ENCODE data around the gene VEPH1. TPM values are rescaled to one million over a fixed set of nuclear protein-coding genes. Genes with fewer than 3 reads are reported as not detected.

Gene VEPH1
- total RNA-seq, 1 experiment from 2014 or later, result 0.32 TPM

DNA sequence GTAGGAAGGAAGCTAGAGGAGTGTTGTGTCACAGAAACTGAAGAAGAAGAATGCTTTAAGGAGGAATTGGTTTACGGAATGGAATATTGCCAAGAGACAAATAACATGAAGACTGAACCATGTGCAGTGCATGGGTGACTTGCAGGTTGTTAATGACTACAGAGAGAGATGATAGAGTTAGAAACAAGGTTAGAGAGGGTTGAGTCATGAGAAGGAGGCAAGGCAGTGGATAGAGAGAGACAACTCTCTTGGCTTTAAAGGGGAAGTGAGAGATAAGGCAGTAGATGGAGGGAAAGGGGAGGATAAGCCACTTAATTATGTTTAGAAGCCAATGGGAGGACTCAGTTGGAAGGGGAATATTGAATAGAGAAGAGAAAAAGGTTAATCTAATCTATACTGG is 224.0 kb downstream of the VEPH1 start:
- no peak for DNase-seq (ENCODE audit: low spot score)
- Histone ChIP-seq H3K4me1 (ENCODE audit: insufficient read depth, low read length, poor library complexity, severe bottlenecking) (peaks cover 28% of the 10 kb centered on the region), H3K27me3 (replicated peaks; ENCODE audit: insufficient read depth, low read depth, low read length, poor library complexity) (no peaks in the 10 kb centered on the region), H3K9me3 (ENCODE audit: low read depth, low read length, poor library complexity, severe bottlenecking) (no peaks in the 10 kb centered on the region), H3K4me3 (ENCODE audit: low read depth, low read length, poor library complexity, severe bottlenecking) (no peak overlapping the region), H3K36me3 (ENCODE audit: insufficient read depth, low read length, poor library complexity, severe bottlenecking) (no peaks in the 10 kb centered on the region), H3K27ac (ENCODE audit: low read depth, low read length, poor library complexity, severe bottlenecking) (no peak overlapping the region)
- TF ChIP-seq EZH2 (IDR thresholded peaks at IDR 0.05; ENCODE audit: borderline replicate concordance, low read depth, low read length, poor library complexity, severe bottlenecking), result no peak
- TF ChIP-seq, protein P1, sequence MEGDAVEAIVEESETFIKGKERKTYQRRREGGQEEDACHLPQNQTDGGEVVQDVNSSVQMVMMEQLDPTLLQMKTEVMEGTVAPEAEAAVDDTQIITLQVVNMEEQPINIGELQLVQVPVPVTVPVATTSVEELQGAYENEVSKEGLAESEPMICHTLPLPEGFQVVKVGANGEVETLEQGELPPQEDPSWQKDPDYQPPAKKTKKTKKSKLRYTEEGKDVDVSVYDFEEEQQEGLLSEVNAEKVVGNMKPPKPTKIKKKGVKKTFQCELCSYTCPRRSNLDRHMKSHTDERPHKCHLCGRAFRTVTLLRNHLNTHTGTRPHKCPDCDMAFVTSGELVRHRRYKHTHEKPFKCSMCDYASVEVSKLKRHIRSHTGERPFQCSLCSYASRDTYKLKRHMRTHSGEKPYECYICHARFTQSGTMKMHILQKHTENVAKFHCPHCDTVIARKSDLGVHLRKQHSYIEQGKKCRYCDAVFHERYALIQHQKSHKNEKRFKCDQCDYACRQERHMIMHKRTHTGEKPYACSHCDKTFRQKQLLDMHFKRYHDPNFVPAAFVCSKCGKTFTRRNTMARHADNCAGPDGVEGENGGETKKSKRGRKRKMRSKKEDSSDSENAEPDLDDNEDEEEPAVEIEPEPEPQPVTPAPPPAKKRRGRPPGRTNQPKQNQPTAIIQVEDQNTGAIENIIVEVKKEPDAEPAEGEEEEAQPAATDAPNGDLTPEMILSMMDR (conservative IDR thresholded peaks at IDR 0.05; ENCODE audit: low read depth, low read length), result no peak
- ChIA-PET POLR2A (ENCODE audit: low non-redundant PET) (no interaction called here), CTCF (no interaction called here)
- intact Hi-C loops (cut with micrococcal nuclease; ENCODE audit: unreplicated experiment), result no loop called here
- BruUV-seq (replicated peaks), result no TSS peak

- no TSS peak for BruUV-seq (replicated peaks)
- no peak for TF ChIP-seq EZH2 (IDR thresholded peaks at IDR 0.05; ENCODE audit: borderline replicate concordance, low read depth, low read length, poor library complexity, severe bottlenecking)
- TF ChIP-seq, protein P1 (conservative IDR thresholded peaks at IDR 0.05; ENCODE audit: low read depth, low read length), result no peak
- Histone ChIP-seq H3K9me3 (ENCODE audit: low read depth, low read length, poor library complexity, severe bottlenecking) (no peaks in the 10 kb centered on the region), H3K27me3 (replicated peaks; ENCODE audit: insufficient read depth, low read depth, low read length, poor library complexity) (no peaks in the 10 kb centered on the region), H3K4me3 (ENCODE audit: low read depth, low read length, poor library complexity, severe bottlenecking) (no peak overlapping the region), H3K36me3 (ENCODE audit: insufficient read depth, low read length, poor library complexity, severe bottlenecking) (no peaks in the 10 kb centered on the region), H3K4me1 (ENCODE audit: insufficient read depth, low read length, poor library complexity, severe bottlenecking) (peaks cover 8% of the 10 kb centered on the region), H3K27ac (ENCODE audit: low read depth, low read length, poor library complexity, severe bottlenecking) (no peak overlapping the region)
- POLR2A ChIA-PET (ENCODE audit: low non-redundant PET), result interaction anchor here (0.7 kb wide), 1 partner anchor 116 kb away, joined by 4 read pairs; no protein-coding TSS in a partner anchor
- CTCF ChIA-PET, result interaction anchor here (0.7 kb wide), 1 partner anchor 19 kb away, joined by 4 read pairs; no protein-coding TSS in a partner anchor
- DNase-seq (ENCODE audit: low spot score), result no peak
- intact Hi-C loops (cut with micrococcal nuclease; ENCODE audit: unreplicated experiment), result no loop called here
Observed at GRCh38 chr3:157276801-157277200, 226.4 kb downstream of the VEPH1 start.

GRCh38 chr3:157275832-157276231 is 227.4 kb downstream of the VEPH1 start:
- H3K4me3 ChIP-seq (ENCODE audit: low read depth, low read length, poor library complexity, severe bottlenecking), result no peak overlapping the region
- no peaks in the 10 kb centered on the region for H3K9me3 ChIP-seq (ENCODE audit: low read depth, low read length, poor library complexity, severe bottlenecking)
- no peak overlapping the region for H3K27ac ChIP-seq (ENCODE audit: low read depth, low read length, poor library complexity, severe bottlenecking)
- intact Hi-C loops (cut with micrococcal nuclease; ENCODE audit: unreplicated experiment), result no loop called here
- no TSS peak for BruUV-seq (replicated peaks)
- H3K27me3 ChIP-seq (replicated peaks; ENCODE audit: insufficient read depth, low read depth, low read length, poor library complexity), result no peaks in the 10 kb centered on the region
- ChIA-PET POLR2A (ENCODE audit: low non-redundant PET) (interaction anchor here (0.7 kb wide), 1 partner anchor 115 kb away, joined by 4 read pairs; no protein-coding TSS in a partner anchor), CTCF (no interaction called here)
- no peak for DNase-seq (ENCODE audit: low spot score)
- no peak for TF ChIP-seq EZH2 (IDR thresholded peaks at IDR 0.05; ENCODE audit: borderline replicate concordance, low read depth, low read length, poor library complexity, severe bottlenecking)
- TF ChIP-seq, protein P1 (conservative IDR thresholded peaks at IDR 0.05; ENCODE audit: low read depth, low read length), result no peak
- H3K36me3 ChIP-seq (ENCODE audit: insufficient read depth, low read length, poor library complexity, severe bottlenecking), result no peaks in the 10 kb centered on the region
- H3K4me1 ChIP-seq (ENCODE audit: insufficient read depth, low read length, poor library complexity, severe bottlenecking), result peaks cover 5% of the 10 kb centered on the region

Data from A673 (cell line).